Fibroblast of villous mesenchyme (primary cell): ENCODE data around the gene ZEB2. TPM values are rescaled to one million over a fixed set of nuclear protein-coding genes. Genes with fewer than 3 reads are reported as not detected.

ENCODE experiments used
- DNase-seq: peaks from one replicate; pipeline ENCODE4 v3.0.0-alpha.2; 2010; ENCODE audit warnings: low read depth
- H3K4me3 ChIP-seq: 2 replicates; pipeline ENCODE4 v1.5.1; 2011; ENCODE audit warnings: low read depth, mild to moderate bottlenecking, low read length
- total RNA-seq: library from RNA; depleted of rRNA; stranded (reverse); fragments of >200 nt; gene quantifications from 2 replicates; pipeline ENCODE4 v1.2.3, GENCODE V29; 2012
- TF ChIP-seq, protein P1 (sequence below): IDR thresholded peaks from 2 replicates; pipeline ENCODE4 v1.5.1; 2012; ENCODE audit warnings: low read depth, mild to moderate bottlenecking, low read length; ENCODE audit not compliant: insufficient read depth

The ZEB2 gene
- total RNA-seq, 1 donor: 50.1 TPM

DNA sequence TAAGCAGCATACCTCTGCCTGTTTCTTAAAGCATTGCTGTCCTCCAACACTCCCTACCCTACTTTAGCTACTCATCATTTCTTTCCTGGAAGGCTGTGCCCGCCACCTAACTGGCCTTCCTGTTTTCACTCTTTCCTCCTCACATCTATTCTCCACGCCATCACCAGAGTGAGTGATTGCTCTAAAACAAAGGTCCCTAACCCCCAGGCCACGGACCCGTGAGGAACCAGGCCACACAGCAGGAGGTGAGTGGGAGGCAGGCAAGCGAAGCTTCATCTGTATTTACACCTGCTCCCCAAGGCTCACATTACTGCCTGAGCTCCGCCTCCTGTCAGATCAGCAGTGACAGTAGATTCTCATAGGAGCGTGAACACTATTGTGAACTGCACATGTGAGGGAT is 13.3 kb upstream of the ZEB2 start:
- TF ChIP-seq, protein P1, sequence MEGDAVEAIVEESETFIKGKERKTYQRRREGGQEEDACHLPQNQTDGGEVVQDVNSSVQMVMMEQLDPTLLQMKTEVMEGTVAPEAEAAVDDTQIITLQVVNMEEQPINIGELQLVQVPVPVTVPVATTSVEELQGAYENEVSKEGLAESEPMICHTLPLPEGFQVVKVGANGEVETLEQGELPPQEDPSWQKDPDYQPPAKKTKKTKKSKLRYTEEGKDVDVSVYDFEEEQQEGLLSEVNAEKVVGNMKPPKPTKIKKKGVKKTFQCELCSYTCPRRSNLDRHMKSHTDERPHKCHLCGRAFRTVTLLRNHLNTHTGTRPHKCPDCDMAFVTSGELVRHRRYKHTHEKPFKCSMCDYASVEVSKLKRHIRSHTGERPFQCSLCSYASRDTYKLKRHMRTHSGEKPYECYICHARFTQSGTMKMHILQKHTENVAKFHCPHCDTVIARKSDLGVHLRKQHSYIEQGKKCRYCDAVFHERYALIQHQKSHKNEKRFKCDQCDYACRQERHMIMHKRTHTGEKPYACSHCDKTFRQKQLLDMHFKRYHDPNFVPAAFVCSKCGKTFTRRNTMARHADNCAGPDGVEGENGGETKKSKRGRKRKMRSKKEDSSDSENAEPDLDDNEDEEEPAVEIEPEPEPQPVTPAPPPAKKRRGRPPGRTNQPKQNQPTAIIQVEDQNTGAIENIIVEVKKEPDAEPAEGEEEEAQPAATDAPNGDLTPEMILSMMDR: no peak
- DNase-seq: no peak

DNA sequence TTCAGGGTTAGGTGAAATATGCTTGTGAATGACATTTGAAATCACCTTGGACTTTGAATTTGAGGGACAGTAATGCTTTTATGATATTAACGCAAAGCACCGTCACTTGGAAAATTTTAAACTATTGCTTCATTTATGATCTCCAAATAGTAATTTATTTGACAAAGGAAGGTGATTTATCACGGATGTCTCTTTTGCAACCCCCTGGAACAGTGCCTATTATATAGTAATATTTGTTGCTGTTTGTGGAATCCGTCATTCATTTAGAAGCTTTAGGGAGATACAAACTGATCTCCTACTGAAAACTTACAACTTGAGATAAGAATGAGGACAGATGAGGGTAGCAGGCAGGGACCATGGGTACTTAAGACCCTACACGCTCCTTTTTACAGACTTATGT is 10.7 kb upstream of the ZEB2 start:
- H3K4me3 ChIP-seq: no peak overlapping the region
- TF ChIP-seq, protein P1: no peak
- no peak for DNase-seq

More for the DNA sequence above, 13.3 kb upstream of the ZEB2 start:
- no peak overlapping the region for H3K4me3 ChIP-seq

DNA sequence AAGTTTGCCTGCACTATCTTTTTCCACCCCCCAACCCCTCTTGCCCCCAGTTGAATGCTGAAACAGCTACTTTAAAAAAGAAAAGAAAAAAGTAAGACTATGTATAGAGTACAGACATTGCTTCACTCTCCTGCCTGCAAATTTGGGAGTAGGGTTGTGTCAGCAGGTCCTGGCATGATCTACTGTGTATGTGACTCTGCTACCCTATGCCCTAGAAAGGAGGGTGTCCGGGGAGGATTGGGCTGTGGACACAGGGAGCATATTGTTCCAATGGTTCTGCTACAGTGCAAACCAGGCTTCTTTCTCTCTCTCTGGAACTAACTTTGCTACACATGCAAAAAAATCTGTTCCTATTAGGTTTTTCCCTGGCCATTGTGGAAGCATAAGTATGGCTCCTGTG is 9.9 kb upstream of the ZEB2 start:
- TF ChIP-seq, protein P1: no peak
- H3K4me3 ChIP-seq: no peak overlapping the region
- DNase-seq: no peak

DNA sequence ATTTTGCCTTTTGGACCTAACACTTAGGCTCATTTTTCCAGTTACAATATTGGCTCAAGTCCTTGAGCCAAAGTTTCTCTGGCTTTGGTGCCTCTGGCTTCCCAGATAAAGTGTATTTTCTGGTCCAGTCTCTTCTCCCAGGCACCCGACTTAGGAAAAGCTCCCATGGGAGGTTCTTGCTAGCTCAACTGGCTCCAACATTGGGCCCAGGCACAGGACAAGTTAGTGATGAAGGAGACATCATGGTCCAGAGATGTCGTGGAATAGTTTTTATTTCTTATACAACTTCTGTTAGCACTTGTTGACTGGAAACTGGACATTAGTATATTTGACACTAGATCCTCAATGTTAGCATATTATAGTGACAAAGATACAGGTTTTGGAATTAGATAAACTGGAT is 8.2 kb upstream of the ZEB2 start:
- TF ChIP-seq, protein P1: no peak
- no peak overlapping the region for H3K4me3 ChIP-seq
- no peak for DNase-seq

DNA sequence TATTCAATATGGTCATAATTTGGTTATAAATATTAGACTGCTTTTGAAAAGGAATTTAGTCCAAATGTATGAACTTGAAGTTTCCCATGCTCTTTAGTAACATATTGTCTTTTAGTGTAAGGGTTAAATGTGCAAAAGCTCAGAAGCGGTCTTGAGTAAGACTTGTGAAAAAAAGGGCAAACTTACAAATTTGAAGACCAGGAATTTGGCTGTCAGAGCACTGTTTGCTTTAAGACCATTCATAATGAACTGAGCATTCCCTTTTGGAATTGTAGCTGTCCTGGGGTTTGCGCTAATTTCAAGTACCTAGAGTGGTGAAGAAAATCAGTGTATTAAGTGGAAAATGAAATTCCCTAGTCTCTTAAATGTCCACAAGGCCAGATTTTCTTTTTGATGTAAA is 6.9 kb upstream of the ZEB2 start:
- TF ChIP-seq, protein P1: no peak
- DNase-seq: no peak
- no peak overlapping the region for H3K4me3 ChIP-seq

DNA sequence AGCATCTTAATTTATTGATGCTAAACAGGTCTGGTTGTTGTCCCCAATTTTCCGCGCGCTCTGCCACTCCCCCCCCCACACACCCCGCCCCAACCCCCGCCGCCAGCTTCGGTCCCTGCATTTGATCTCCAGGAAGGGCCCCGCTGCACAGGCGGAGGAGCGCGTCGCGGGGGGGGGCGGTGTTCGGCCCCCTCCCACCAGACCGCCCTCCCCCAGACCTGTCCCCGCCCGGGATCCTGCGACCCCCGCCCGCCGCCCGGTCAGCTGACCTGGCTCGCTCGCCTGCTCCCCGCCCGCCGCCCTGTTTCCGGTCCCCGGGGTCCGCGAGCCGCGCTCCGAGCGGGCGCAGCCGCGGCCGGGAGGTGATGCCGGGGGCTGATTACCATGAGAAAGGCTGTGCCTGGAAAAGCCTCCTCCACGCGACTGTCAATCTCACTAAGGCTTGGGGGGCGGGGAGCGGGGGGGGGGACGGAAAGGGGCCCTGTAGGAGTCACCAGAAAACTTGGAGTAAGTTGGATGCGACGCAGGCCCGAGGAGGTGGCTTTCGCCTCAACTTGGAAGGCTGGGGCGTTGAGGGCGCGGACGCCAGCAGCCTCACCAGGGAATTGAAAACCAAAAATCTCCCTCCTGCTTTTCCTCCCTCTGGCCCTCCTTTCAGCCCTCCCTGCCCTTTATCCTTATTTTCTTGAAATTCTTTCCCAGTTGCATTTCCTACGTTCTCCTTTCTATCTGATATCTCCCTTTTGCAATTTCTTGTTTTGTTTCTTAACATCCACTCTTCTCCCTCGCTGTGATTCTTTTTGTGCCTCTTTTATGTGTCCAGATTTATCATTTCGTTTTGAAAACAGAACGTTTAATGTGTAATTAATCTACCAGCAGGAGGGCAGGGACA is 4.4 kb upstream of the ZEB2 start:
- peak overlapping the region; percentile 64 for H3K4me3 ChIP-seq
- DNase-seq: no peak
- TF ChIP-seq, protein P1: no peak
